ENCODE data around the gene CHST8.
A peak's percentile ranks its signal among the peaks of the same experiment; 100 is the strongest.

The CHST8 gene

DNA sequence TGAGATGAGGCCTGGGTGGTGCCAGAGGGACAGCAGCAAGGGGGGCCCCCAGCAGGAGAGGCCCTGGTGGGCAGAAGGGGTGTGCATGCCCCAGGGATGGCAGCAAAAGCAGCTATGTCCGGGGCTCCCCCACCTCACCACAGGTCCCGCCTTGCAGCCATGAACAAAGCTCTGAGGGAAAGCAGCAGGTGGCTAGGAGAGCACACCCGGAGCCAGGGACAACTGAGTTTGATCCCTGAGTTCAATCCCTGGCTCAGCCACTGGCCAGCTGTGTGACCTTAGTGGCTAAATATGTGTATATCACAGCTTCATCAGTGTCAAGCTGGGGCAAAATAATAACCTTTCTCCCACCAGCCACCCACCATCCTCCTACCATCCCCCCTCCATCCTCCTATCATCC is 127.3 kb downstream of the CHST8 start:
- no peak for DNase-seq

DNA sequence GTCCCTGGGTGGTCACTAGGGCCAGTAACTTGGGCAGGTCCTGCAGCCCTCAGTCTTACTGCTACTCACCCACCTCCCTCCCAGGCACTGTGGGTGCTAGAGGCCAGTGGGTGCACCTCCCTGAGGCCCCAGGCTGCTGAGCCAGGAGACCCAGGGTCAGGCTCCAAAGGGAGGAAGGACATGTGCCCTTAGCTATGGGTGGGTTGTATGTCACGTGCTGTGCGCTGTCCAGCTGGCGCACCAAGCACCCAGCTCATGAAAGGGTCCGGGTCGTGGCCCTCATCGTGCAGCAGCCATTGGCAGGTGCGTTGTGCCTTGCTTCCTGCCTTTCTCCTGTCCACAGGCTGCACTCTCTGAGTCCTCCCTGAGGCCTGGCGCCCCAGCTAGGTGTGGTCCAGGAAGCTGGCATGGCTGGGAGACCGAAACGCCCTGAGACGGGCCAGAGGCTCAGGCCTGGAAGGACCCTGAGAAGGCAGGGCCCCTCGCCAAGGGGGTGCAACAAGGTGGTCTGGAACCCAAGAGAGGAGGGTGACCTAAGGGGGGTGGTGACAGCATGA is 127.9 kb downstream of the CHST8 start:
- no peak for DNase-seq

DNA sequence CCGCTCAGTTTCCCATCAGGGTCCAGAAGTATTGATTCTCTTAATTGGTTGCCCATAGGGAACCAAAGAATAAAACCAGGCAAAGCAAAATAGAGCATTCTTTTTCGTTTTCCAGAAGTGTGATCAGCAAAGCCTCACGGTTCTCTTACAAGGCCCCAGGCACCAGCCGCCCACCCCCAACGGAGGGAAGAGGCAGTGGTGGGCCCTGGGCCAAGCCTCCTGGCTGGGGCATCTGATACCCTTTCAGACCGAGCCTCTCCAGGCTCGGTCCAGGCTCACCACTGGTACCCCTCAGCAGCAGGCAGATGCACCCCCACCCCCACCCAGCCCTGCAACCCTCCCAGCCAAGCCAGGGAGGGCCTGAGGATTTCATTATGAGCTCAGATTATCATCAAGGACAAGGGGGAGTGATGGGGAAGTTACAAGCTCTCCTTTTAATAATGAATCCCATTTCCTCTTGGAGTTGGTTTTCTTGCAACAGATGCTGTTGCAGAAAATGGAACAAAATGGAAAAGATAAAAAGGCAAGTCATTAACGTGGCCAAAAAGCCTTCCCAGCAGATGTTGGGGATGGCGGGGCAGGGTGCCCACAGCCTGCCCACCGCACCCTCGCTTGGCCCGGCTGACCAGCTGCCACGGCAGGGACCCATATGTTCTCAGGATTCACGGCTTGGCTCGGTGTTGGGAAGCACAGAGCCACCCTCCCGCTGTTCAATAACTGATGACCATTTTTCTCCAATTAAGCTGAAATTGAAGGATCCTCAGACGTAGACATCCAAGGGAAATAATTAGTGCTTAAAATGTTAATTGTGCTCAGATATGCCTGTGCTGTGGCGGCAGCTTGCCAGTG is 129.1 kb downstream of the CHST8 start:
- DNase-seq, result no peak

DNA sequence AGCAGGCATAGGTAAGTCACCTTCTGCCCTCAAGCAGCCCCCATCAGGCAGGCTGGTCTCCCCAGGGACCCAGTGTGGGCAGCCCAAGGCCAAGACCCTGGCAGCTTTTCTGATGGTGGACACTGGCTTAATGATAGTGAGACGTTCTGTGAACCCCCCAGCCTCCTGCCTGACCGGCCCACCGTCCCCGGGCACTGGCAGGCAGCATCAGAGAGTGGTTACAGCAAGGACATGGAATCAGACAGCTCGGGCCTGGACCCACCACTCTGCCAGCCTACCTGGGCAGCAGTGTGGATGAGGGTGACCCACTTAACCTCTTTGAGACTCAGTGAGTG is 129.7 kb downstream of the CHST8 start:
- no peak for DNase-seq

DNA sequence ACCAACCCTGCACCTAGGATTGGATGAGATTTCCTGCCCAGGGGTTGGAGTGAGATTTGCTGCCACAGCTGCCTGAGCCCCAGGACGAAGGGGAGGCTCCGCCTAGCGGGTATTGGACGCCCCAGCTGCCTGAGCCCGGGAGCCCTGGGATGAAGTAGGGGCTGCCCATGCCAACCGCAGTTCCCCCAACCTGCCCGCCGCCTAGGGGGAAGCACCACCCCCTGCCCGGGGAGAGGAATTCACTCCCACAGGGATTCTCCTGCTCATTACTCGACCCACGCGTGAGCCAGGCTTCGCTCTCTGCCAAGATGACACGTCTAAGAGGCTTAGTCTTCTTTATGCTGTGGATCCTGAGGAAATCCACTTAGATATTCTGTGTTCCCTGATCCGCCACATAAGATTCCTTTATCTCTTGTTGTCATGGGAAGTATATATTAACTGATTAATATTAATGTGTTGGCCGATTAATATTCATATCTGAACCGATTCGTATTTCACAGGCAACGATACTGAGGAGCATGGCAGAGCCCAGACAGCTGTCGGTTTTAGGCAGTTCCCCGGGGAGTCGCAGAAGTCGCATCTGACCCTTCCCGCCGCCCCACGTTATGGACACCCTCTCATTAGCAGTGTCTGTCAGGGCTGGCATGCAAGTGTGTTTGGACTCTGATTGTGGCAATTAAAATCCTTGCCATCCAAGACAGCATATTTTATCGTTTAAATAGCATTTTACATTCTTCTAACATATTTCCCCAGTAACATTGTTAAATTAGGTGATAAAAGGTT is 130.5 kb downstream of the CHST8 start:
- DNase-seq, result no peak

DNA sequence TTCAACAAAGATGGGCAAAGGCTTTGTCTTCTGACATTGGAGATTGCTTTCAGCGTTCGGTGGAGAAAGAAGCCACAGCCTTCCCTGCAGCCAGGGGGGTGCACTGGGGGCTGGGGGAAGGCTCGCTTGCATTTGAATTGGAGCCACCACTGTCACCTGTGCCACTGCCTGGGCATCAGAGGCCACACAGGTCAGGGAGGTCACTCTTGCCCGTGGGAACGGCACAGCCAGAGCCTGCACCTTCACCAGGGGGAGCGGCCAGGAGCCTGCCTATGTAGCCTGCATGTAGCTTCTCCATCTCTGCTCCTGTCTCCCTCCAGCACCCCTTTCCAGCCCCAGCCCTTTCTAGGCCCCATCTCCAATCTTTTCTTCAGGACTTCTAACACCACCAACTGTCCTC is 131.2 kb downstream of the CHST8 start:
- no peak for DNase-seq

DNA sequence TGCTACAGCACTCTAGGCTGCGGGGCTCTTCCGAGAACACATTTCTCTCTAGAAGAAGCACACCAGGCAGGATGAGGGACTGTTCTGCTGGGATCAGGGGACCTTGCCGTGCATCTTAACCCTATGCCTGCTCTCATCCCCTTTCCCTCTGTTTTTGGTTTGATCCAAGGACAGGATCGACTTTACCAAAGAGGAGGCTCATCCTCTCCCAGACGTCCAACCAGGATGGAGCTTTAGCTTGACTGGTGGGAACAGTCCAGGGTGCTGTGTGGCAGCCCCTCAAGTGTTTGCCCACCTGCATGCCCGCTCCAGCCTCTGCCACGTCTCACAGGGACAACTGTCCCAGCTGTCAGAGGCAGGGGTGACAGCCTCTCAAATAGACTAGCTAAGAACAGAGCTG is 132.6 kb downstream of the CHST8 start:
- DNase-seq, result no peak

DNA sequence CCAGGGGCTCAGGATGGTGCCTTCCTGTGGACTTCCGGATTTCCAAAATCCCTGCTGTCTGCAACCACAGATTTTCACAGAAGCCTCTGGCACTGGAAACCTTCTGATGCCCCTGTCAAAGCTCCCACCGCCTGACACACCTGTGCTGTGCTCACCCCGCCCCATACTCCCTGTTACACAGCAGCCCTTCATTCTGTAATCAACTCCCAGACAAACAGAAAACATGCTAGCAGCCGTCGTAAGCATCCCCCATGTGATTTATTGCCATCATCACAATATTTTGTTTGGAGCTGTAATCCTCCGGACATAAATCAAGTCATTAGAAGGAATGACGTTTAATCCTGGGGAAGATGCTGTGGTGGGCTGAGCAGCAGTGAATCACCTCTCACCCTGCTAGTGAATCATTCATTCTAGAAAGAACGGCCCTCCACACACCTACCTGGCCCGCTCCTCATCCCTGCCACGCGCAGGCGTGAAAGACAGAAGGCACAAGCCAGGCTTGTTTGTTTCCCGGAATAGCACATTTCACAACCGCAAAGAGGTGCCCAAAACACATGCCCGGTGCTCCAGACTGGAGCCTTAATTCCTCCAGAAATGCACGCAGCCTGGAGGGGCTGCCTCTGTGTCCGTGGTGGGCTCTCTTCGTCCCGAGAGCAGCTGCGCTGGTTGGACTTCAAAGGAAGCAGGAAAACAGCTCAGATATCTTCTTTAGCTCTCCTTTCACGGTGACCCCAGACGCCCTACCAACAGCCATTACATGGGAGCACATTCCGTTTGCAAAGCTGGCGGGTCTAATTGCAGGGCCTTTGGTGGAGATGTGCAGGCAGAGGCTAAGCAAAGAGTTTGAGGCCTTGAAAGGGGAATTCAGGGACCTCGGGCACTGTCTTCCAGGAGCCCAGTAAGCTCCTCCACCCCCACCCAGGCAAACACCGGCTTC is 133.6 kb downstream of the CHST8 start:
- DNase-seq, result no peak

DNA sequence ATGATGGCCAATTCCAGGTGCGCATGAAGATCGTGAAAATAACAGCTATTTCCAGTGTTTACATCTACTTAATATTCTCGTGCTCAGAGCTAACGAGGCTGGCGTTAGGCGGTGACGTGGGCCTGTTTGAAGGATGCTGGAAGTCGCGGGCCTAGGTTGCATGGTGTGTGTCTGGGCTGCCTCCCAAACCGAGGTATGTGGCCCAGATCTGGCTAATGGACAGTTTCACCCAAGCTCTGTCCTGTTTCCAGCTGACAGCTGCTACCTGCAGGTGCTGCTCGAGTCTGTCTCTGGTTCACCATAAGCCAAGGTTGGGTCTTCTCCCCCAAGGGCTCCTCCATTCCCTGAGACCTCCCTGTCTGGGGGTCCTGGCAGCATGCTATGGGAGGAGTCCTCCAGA is 134.4 kb downstream of the CHST8 start:
- no peak for DNase-seq

DNA sequence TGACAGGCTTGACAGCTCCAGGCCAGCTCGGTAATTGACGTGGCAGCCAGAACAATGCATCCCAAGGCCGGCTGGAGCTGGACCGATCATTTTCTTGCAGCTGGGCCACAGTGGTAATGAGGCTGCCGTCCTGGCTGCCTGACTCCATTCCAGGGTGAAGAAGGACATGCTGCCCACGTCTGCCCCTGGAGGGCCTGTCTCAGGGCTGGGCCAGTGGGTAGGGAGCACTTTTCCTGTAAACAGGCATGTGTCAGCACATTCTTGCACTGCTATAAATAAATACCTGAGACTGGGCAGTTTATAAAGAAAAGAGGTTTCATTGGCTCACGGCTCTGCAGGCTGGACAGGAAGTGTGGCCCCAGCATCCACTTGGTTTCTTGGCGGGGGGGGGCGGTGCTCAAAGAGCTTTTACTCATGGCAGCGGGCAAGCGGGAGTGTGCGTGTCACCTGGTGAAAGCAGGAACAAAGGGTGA is 136.8 kb downstream of the CHST8 start:
- no peak for DNase-seq

DNA sequence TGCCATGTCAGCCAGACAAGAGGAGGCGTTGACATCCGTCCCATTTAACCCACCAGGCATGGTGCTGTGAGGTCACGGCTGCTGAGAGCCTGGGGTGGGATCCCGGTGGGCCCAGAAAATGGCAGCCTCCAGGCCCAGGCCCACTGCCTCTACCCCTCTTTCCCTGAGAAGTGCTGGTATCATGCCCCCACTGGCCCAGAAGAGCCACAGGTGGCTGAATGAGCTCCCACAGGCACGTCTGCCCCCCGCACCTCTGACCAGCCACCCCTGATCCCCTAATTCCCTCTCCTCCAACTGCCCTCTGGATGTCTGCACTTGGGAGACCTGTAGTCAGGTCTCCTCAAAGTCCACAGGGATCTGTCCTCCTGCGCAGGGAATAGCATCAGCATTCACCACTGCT is 137.6 kb downstream of the CHST8 start:
- no peak for DNase-seq

DNA sequence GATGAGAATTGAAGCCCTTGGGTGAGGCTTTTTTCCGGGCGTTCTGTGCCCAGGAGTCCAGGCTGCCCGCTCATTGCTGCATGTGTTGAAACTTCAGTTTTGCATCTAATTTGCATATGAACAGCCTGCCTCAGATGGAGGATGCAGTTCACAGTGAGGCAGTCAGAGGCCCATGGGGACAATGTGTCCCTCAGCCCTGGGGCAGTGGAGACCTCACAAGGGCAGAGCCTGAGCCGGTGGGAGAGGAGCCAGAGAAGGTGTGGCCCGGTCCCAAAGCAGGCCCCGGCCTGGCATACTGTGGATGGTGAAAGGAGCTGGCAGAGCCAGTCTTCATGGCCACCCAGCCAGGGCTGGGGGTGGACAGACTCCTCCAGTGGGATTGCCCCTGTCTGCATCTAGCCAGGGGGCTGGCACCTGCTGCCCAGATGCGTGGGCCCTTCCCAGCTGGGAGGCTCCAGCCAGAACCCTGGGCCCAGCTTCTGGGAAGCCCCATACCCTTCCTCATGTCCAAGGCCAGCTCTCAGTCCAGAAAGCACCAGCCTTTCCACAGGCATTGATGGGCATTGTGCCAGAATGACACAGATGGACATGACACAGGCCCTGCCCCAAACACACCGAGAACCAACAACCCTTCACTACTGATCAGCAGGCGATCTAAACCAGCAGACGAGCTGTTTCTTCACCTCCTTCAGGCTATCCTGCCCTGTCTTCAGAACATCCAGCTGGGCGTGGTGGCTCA is 142.0 kb downstream of the CHST8 start:
- no peak for DNase-seq

DNA sequence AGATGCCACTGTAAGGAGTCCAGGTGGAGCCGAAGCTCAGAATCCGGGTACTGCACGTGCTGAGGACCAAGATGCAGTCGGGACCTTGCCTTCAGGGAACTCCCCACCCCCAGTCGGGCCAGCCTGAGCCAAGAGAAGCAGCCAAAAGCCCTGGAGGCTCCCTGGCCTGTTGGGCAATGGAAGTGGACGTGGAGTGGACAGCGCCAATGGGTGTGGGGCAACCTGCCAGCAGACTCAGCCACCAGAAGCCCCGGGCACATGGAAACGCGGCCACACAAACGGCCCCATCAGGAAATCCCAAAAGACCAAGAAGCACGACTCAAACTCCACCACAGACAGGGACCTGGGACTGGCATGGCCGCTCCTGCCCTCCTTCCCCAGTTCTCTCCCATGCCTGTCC is 144.9 kb downstream of the CHST8 start:
- no peak for DNase-seq

DNA sequence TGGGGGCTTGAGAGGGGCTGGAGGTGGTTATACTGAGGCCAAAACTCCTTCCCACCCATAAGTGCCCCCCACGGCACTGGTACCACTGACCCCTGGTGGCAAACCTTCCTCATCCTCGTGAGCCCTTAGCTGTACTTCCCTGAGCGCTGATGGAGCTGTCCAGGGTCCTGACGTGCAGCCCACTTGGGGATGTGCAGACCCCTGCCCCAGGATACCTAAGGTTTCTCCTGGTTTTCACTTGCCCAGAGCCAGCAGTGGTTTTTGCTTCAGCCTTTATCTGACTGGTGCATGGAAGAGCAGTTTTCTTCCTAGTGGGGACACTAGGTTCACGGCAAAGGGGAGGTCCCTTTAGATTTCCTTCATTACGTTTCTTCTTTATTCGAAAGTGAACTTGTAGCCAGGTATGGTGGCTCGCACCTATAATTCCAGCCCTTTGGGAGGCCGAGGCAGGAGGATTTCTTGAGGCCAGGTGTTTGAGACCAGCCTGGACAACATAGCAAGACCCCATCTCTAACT is 146.2 kb downstream of the CHST8 start:
- DNase-seq, result no peak

DNA sequence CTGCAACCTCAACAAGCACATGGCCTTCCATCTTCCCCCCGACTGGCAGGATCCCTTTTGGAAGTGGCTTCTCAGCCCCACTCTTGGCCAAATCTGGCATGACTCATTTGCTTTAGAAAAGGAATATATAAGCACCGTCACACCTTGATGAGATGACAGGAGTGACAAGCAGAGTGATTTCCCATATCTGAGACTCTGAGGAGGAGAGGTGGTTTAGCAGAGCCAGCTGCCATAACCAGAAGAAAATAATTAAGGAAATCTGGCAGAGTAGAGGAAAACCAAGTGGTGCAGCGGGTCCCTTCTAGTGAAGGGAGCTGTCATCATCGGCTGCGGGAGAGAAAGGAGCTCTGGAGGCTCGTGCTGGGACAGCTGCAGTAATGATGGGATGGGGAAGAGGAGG is 147.5 kb downstream of the CHST8 start:
- no peak for DNase-seq

DNA sequence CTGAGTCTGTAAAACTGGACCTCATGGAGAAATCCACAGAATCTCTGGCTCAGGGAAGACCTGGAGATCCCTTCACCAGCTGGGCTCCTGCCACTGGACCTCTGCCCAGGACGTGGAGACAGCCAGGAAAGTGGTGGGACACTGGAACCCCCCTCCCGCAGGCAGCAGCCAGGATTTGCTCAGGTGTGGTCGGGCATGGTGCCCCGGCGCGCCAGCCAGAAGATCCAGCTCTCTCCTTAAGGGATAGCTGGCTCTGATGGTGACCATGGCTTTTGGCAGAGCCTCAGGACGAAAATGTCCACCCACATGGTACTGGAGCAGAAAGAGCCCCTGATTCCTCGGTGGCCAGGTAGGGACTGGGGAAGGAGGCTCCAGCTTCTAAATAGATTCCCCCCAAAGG is 148.4 kb downstream of the CHST8 start:
- DNase-seq, result no peak

DNA sequence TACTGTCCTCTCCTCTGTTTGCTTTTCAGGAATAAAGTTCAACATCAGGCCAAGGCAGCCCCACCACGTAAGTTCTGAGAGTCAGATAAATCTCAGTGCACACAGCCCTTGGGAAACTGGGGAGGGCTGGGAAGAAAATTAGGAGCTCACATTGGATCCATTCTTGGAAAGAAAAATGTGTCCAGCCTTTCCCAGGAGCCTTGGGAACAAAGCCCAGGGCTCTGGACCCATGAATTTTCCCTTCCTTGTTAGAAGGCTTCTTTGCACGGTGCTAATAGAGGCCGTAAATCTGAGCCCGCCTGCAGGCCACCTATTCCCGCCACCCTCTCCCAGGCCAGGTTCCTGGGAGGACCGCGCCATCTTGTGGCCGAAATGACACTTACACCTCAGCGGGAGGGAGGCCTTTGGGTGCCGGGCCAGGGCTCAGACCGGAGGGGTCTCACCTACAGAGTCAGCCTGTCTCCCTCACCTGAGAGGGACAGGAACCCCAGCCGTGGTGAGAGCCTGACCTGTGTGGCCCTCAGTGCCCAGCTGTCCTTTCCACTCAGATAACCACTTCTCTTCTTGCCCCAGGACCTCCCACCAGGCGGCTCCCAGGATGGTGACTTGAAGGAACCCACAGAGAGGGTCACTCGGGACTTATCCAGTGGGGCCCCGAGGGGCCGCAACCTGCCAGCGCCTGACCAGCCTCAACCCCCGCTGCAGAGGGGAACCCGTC is 149.8 kb downstream of the CHST8 start:
- peak; percentile 57 for DNase-seq

DNA sequence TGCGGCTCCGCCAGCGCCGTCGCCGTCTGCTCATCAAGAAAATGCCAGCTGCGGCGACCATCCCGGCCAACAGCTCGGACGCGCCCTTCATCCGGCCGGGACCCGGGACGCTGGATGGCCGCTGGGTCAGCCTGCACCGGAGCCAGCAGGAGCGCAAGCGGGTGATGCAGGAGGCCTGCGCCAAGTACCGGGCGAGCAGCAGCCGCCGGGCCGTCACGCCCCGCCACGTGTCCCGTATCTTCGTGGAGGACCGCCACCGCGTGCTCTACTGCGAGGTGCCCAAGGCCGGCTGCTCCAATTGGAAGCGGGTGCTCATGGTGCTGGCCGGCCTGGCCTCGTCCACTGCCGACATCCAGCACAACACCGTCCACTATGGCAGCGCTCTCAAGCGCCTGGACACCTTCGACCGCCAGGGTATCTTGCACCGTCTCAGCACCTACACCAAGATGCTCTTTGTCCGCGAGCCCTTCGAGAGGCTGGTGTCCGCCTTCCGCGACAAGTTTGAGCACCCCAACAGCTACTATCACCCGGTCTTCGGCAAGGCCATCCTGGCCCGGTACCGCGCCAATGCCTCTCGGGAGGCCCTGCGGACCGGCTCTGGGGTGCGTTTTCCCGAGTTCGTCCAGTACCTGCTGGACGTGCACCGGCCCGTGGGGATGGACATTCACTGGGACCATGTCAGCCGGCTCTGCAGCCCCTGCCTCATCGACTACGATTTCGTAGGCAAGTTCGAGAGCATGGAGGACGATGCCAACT is 150.5 kb downstream of the CHST8 start:
- DNase-seq, result no peak

DNA sequence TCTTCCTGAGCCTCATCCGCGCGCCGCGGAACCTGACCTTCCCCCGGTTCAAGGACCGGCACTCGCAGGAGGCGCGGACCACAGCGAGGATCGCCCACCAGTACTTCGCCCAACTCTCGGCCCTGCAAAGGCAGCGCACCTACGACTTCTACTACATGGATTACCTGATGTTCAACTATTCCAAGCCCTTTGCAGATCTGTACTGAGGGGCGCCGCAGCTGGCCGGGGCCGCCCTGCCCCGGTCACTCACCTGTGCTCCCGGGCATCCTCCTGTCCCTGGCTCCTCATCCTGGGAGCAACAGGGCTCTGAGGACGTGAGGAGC is 151.1 kb downstream of the CHST8 start:
- DNase-seq, result no peak

All from EL (cell line).